ENCODE results near the gene L2HGDH.

DNA sequence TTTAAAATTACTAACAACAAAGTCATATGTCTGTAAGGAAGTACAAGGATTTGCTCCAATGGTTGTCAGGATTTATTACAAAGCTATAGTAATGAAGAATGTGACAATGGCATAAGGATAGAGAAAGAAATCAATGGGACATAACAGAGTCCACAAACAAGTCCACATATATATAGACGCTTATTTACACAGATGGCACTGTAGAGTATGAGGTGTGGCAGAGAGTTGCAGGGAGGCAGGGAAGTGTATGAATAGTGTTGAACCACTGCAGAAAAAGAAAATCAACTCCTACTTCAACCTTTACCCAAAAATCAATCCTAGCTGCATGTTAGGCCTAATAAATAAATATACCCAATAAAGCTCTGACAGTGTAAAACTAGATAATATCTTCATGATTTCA lies 102.0 kb downstream of the L2HGDH start:
- TF ChIP-seq RAD21 (conservative IDR thresholded peaks at IDR 0.05 in 1 of 2, IDR thresholded peaks at IDR 0.05 in 1 of 2) (no peak), EP300 (IDR thresholded peaks at IDR 0.05) (no peak), POLR2A (IDR thresholded peaks at IDR 0.05; ENCODE audit: low read length) (no peak), CEBPB (IDR thresholded peaks at IDR 0.05) (no peak), PHF8 (IDR thresholded peaks at IDR 0.05; ENCODE audit: borderline replicate concordance, low read depth) (no peak), MYC (IDR thresholded peaks at IDR 0.05; ENCODE audit: borderline replicate concordance, low read length) (no peak), RNF2 (IDR thresholded peaks at IDR 0.05; ENCODE audit: borderline replicate concordance, low read depth) (no peak), SMC3 (IDR thresholded peaks at IDR 0.05) (no peak)
- TF ChIP-seq, protein P1, sequence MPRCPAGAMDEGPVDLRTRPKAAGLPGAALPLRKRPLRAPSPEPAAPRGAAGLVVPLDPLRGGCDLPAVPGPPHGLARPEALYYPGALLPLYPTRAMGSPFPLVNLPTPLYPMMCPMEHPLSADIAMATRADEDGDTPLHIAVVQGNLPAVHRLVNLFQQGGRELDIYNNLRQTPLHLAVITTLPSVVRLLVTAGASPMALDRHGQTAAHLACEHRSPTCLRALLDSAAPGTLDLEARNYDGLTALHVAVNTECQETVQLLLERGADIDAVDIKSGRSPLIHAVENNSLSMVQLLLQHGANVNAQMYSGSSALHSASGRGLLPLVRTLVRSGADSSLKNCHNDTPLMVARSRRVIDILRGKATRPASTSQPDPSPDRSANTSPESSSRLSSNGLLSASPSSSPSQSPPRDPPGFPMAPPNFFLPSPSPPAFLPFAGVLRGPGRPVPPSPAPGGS (IDR thresholded peaks at IDR 0.05): no peak
- TF ChIP-seq, protein P2, sequence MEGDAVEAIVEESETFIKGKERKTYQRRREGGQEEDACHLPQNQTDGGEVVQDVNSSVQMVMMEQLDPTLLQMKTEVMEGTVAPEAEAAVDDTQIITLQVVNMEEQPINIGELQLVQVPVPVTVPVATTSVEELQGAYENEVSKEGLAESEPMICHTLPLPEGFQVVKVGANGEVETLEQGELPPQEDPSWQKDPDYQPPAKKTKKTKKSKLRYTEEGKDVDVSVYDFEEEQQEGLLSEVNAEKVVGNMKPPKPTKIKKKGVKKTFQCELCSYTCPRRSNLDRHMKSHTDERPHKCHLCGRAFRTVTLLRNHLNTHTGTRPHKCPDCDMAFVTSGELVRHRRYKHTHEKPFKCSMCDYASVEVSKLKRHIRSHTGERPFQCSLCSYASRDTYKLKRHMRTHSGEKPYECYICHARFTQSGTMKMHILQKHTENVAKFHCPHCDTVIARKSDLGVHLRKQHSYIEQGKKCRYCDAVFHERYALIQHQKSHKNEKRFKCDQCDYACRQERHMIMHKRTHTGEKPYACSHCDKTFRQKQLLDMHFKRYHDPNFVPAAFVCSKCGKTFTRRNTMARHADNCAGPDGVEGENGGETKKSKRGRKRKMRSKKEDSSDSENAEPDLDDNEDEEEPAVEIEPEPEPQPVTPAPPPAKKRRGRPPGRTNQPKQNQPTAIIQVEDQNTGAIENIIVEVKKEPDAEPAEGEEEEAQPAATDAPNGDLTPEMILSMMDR (IDR thresholded peaks at IDR 0.05): no peak
- TF ChIP-seq, protein P3, sequence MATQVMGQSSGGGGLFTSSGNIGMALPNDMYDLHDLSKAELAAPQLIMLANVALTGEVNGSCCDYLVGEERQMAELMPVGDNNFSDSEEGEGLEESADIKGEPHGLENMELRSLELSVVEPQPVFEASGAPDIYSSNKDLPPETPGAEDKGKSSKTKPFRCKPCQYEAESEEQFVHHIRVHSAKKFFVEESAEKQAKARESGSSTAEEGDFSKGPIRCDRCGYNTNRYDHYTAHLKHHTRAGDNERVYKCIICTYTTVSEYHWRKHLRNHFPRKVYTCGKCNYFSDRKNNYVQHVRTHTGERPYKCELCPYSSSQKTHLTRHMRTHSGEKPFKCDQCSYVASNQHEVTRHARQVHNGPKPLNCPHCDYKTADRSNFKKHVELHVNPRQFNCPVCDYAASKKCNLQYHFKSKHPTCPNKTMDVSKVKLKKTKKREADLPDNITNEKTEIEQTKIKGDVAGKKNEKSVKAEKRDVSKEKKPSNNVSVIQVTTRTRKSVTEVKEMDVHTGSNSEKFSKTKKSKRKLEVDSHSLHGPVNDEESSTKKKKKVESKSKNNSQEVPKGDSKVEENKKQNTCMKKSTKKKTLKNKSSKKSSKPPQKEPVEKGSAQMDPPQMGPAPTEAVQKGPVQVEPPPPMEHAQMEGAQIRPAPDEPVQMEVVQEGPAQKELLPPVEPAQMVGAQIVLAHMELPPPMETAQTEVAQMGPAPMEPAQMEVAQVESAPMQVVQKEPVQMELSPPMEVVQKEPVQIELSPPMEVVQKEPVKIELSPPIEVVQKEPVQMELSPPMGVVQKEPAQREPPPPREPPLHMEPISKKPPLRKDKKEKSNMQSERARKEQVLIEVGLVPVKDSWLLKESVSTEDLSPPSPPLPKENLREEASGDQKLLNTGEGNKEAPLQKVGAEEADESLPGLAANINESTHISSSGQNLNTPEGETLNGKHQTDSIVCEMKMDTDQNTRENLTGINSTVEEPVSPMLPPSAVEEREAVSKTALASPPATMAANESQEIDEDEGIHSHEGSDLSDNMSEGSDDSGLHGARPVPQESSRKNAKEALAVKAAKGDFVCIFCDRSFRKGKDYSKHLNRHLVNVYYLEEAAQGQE (IDR thresholded peaks at IDR 0.05): no peak
- TF ChIP-seq, protein P4, sequence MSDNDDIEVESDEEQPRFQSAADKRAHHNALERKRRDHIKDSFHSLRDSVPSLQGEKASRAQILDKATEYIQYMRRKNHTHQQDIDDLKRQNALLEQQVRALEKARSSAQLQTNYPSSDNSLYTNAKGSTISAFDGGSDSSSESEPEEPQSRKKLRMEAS (IDR thresholded peaks at IDR 0.05): no peak
- TF ChIP-seq, protein P5, sequence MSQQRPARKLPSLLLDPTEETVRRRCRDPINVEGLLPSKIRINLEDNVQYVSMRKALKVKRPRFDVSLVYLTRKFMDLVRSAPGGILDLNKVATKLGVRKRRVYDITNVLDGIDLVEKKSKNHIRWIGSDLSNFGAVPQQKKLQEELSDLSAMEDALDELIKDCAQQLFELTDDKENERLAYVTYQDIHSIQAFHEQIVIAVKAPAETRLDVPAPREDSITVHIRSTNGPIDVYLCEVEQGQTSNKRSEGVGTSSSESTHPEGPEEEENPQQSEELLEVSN (IDR thresholded peaks at IDR 0.05; ENCODE audit: borderline replicate concordance, low read depth): no peak
